ENCODE data around the gene SCMH1.

DNA sequence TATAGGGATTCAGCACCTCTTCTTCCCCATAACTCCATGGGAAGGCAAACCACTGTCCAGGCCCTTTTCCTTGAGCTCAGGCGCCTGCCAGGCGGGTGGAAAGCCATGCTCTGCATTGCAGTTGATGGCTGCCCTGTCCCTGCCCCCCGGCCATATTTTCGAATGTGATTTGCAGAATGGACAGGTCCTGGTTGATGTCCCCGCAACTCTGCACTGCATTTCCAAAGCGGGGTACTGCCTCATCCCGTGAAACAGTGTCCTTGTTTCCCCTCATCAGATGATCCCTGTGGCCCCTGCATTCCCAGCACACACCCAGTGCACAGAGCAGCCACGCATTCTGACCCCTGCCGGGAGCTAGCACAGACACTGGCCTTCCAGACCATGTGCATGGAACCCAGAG, 33.7 kb upstream of the SCMH1 start:
- TF ChIP-seq, protein P1, sequence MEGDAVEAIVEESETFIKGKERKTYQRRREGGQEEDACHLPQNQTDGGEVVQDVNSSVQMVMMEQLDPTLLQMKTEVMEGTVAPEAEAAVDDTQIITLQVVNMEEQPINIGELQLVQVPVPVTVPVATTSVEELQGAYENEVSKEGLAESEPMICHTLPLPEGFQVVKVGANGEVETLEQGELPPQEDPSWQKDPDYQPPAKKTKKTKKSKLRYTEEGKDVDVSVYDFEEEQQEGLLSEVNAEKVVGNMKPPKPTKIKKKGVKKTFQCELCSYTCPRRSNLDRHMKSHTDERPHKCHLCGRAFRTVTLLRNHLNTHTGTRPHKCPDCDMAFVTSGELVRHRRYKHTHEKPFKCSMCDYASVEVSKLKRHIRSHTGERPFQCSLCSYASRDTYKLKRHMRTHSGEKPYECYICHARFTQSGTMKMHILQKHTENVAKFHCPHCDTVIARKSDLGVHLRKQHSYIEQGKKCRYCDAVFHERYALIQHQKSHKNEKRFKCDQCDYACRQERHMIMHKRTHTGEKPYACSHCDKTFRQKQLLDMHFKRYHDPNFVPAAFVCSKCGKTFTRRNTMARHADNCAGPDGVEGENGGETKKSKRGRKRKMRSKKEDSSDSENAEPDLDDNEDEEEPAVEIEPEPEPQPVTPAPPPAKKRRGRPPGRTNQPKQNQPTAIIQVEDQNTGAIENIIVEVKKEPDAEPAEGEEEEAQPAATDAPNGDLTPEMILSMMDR (IDR thresholded peaks at IDR 0.05; ENCODE audit: low read depth, low read length) = no peak
- no peak for TF ChIP-seq EZH2phosphoT487 (IDR thresholded peaks at IDR 0.05; ENCODE audit: low read depth)

All from OCI-LY3 (cell line).